Measurements from ENCODE around the gene UNC80. TPM values are rescaled to one million over a fixed set of nuclear protein-coding genes. Genes with fewer than 3 reads are reported as not detected.

The UNC80 gene
- polyA plus RNA-seq, 3 donors: 1.3 to 1.7 (median 1.3) TPM

- DNase-seq (ENCODE audit: low read depth in 3 of 3, low spot score in 2 of 3): no peak
Observed at GRCh38 chr2:210009126-210009525, 237.5 kb downstream of the UNC80 start.

- no peak for DNase-seq (ENCODE audit: low read depth in 3 of 3, low spot score in 2 of 3)
Observed at GRCh38 chr2:210009896-210010295, 238.3 kb downstream of the UNC80 start.

GRCh38 chr2:210020138-210020537, 248.5 kb downstream of the UNC80 start:
- DNase-seq (ENCODE audit: low read depth in 3 of 3, low spot score in 2 of 3): no peak

GRCh38 chr2:210022824-210023223, 251.2 kb downstream of the UNC80 start:
- DNase-seq (ENCODE audit: low read depth in 3 of 3, low spot score in 2 of 3): no peak

- DNase-seq (ENCODE audit: low read depth in 3 of 3, low spot score in 2 of 3): no peak
Observed at GRCh38 chr2:210027608-210028007, 256.0 kb downstream of the UNC80 start.

GRCh38 chr2:210028178-210028577, 256.5 kb downstream of the UNC80 start:
- no peak for DNase-seq (ENCODE audit: low read depth in 3 of 3, low spot score in 2 of 3)

GRCh38 chr2:210034087-210034683, 262.6 kb downstream of the UNC80 start:
- no peak for DNase-seq (ENCODE audit: low read depth in 3 of 3, low spot score in 2 of 3)

- DNase-seq (ENCODE audit: low read depth in 3 of 3, low spot score in 2 of 3): no peak
Observed at GRCh38 chr2:210035679-210036078, 264.0 kb downstream of the UNC80 start.

GRCh38 chr2:210038078-210038477, 266.4 kb downstream of the UNC80 start:
- no peak for DNase-seq (ENCODE audit: low read depth in 3 of 3, low spot score in 2 of 3)

GRCh38 chr2:210046851-210047500, 275.3 kb downstream of the UNC80 start:
- DNase-seq (ENCODE audit: low read depth in 3 of 3, low spot score in 2 of 3): no peak

Other genes starting within 250 kb of the UNC80 start
- gene RPE, start 230.8 kb downstream of the UNC80 start, polyA plus RNA-seq (ENCODE audit: insufficient read length in 3 of 3): 10 to 100 TPM; 63.2 to 68.2 (median 63.5) TPM